GM06990 (cell line): ENCODE measurements around the gene CAPS.

Source experiments
- DNase-seq: peaks from one replicate; pipeline ENCODE4 v3.0.0-alpha.2; 2011; ENCODE audit not compliant: insufficient read length; ENCODE audit errors: extremely low read depth
- H3K27me3 ChIP-seq: replicated peaks from 2 replicates; pipeline ENCODE4 v1.6.0; 2011; ENCODE audit warnings: low read length; ENCODE audit not compliant: control insufficient read depth, insufficient read depth
- H3K36me3 ChIP-seq: 2 replicates; pipeline ENCODE4 v1.5.1; 2011; ENCODE audit warnings: low read length; ENCODE audit not compliant: control insufficient read depth, insufficient read depth
- H3K4me3 ChIP-seq: replicated peaks from 2 replicates; pipeline ENCODE4 v1.5.1; 2011; ENCODE audit warnings: low read depth, mild to moderate bottlenecking, control low read depth, low read length
- CTCF ChIP-seq: IDR thresholded peaks from 2 replicates; pipeline ENCODE4 v1.5.1; 2011; ENCODE audit warnings: low read length, control low read depth, mild to moderate bottlenecking, inconsistent platforms; ENCODE audit not compliant: insufficient read depth, poor library complexity, severe bottlenecking

Gene CAPS

GRCh38 chr19:5926641-5927440 lies 12.8 kb downstream of the CAPS start:
- no peaks in the 10 kb centered on the region for H3K27me3 ChIP-seq
- TF ChIP-seq CTCF = no peak
- H3K36me3 ChIP-seq = peaks cover 43% of the 10 kb centered on the region
- DNase-seq = no peak
- H3K4me3 ChIP-seq = no peak overlapping the region

GRCh38 chr19:5927441-5927821 lies 13.4 kb downstream of the CAPS start:
- H3K4me3 ChIP-seq = no peak overlapping the region
- no peak for TF ChIP-seq CTCF
- DNase-seq = no peak
- H3K27me3 ChIP-seq = no peaks in the 10 kb centered on the region
- peaks cover 43% of the 10 kb centered on the region for H3K36me3 ChIP-seq

GRCh38 chr19:5929179-5929578 lies 15.1 kb downstream of the CAPS start:
- H3K36me3 ChIP-seq = peaks cover 45% of the 10 kb centered on the region
- no peak for DNase-seq
- H3K27me3 ChIP-seq = no peaks in the 10 kb centered on the region
- no peak for TF ChIP-seq CTCF
- no peak overlapping the region for H3K4me3 ChIP-seq

- no peaks in the 10 kb centered on the region for H3K27me3 ChIP-seq
- TF ChIP-seq CTCF = no peak
- H3K36me3 ChIP-seq = peaks cover 41% of the 10 kb centered on the region
- DNase-seq = no peak
- no peak overlapping the region for H3K4me3 ChIP-seq
Measured at GRCh38 chr19:5929625-5930024, 15.6 kb downstream of the CAPS start.

- no peak for TF ChIP-seq CTCF
- Histone ChIP-seq H3K36me3 (peaks cover 37% of the 10 kb centered on the region), H3K4me3 (no peak overlapping the region), H3K27me3 (no peaks in the 10 kb centered on the region)
- no peak for DNase-seq
Measured at GRCh38 chr19:5931251-5931650, 17.2 kb downstream of the CAPS start.
